Panc1 (cell line): ENCODE data around the gene ITGA2. TPM values are rescaled to one million over a fixed set of nuclear protein-coding genes. Genes with fewer than 3 reads are reported as not detected.

Experiments used
- ATAC-seq: fragments of 200-7000 bp; cut with Tn5 transposase; 2 replicates; pipeline ENCODE4 v1.9.1; 2020; ENCODE audit warnings: mild to moderate bottlenecking, moderate library complexity
- BruUV-seq: library from RNA; stranded (reverse); fragments of 400-500 nt; replicated peaks from 2 replicates; lab custom pipeline; 2021; lab: Mats Ljungman, UMichigan
- CTCF ChIA-PET: fragments of 300-600 bp; sonication (Branson Sonifier 250); formaldehyde crosslinking; loops from one replicate; lab custom pipeline; 2022; ENCODE audit warnings: antibody characterized with exemption; lab: Charles Lee
- POLR2A ChIA-PET: fragments of 300-600 bp; sonication (Branson Sonifier 250); formaldehyde crosslinking; loops from one replicate; lab custom pipeline; 2022; ENCODE audit warnings: antibody characterized with exemption; lab: Charles Lee
- DNase-seq: peaks from one replicate; pipeline ENCODE4 v3.0.0-alpha.2; 2010; ENCODE audit warnings: low read depth, low spot score
- H3K27ac ChIP-seq: 2 replicates; pipeline ENCODE4 v1.5.1; 2011; ENCODE audit warnings: mild to moderate bottlenecking, low read length, inconsistent platforms
- H3K27me3 ChIP-seq: fragments of 200-500 bp; sonication (Bioruptor generic); 2 replicates; pipeline ENCODE4 v1.6.0; 2014; ENCODE audit warnings: low read length, inconsistent platforms; ENCODE audit not compliant: control insufficient read depth, insufficient read depth
- H3K36me3 ChIP-seq: fragments of 200-500 bp; sonication (Bioruptor generic); 2 replicates; pipeline ENCODE4 v1.5.1; 2014; ENCODE audit warnings: inconsistent platforms, mild to moderate bottlenecking, low read length, moderate library complexity; ENCODE audit not compliant: control insufficient read depth, insufficient read depth
- H3K4me1 ChIP-seq: 2 replicates; pipeline ENCODE4 v1.5.1; 2011; ENCODE audit warnings: inconsistent platforms, mild to moderate bottlenecking, low read length, moderate library complexity; ENCODE audit not compliant: control insufficient read depth, insufficient read depth
- H3K4me3 ChIP-seq, 2 experiments: 2 replicates each; pipeline ENCODE4 v1.5.1; 2011 to 2012; ENCODE audit warnings: low read depth in 2 of 2, low read length in 2 of 2, mild to moderate bottlenecking in 2 of 2, inconsistent platforms in 1 of 2, moderate library complexity in 1 of 2
- H3K9me3 ChIP-seq: fragments of 200-500 bp; sonication (Bioruptor generic); 2 replicates; pipeline ENCODE4 v1.5.1; 2014; ENCODE audit warnings: low read depth, mild to moderate bottlenecking, inconsistent platforms, low read length, moderate library complexity; ENCODE audit not compliant: control insufficient read depth, insufficient read depth
- POLR2AphosphoS5 ChIP-seq: IDR thresholded peaks from 2 replicates; pipeline ENCODE4 v1.6.1; 2012; ENCODE audit warnings: mild to moderate bottlenecking, low read depth, low read length, moderate library complexity
- SIN3A ChIP-seq: IDR thresholded peaks from 2 replicates; pipeline ENCODE4 v1.6.1; 2012; ENCODE audit warnings: low read depth, mild to moderate bottlenecking, low read length, moderate library complexity, borderline replicate concordance; ENCODE audit not compliant: insufficient read depth
- TCF7L2 ChIP-seq: IDR thresholded peaks from 2 replicates; pipeline ENCODE4 v1.6.1; 2011; ENCODE audit warnings: mild to moderate bottlenecking, low read depth, low read length, inconsistent platforms
- in situ Hi-C: cut with HindIII; loops from 2 replicates; pipeline ENCODE4 v1.10.0; 2016; ENCODE audit warnings: low sequenced_read_pairs, low pct_unique_long_range_greater_than_20kb
- intact Hi-C: fragments of 100-400 bp; cut with micrococcal nuclease; formaldehyde crosslinking; loops from one replicate; pipeline ENCODE4 v1.10.0; 2022; ENCODE audit not compliant: unreplicated experiment
- total RNA-seq: library from RNA; stranded (reverse); gene quantifications from one replicate; pipeline ENCODE4 v1.2.1, GENCODE V29; 2021; ENCODE audit not compliant: unreplicated experiment
- TF ChIP-seq, protein P1 (sequence below): fragments of 450-650 bp; IDR thresholded peaks from 2 replicates; pipeline ENCODE4 v1.5.1; 2017; ENCODE audit warnings: mild to moderate bottlenecking
- TF ChIP-seq, protein P2 (sequence below), 2 experiments: IDR thresholded peaks; 2 replicates each; pipeline ENCODE4 v1.6.1; 2011 to 2012; ENCODE audit warnings: low read depth in 2 of 2, control low read depth in 1 of 2, low read length in 1 of 2, mild to moderate bottlenecking in 1 of 2, moderate library complexity in 1 of 2; ENCODE audit not compliant: insufficient read depth in 1 of 2

The ITGA2 gene
- total RNA-seq, 1 experiment from 2014 or later: 41.8 TPM

DNA sequence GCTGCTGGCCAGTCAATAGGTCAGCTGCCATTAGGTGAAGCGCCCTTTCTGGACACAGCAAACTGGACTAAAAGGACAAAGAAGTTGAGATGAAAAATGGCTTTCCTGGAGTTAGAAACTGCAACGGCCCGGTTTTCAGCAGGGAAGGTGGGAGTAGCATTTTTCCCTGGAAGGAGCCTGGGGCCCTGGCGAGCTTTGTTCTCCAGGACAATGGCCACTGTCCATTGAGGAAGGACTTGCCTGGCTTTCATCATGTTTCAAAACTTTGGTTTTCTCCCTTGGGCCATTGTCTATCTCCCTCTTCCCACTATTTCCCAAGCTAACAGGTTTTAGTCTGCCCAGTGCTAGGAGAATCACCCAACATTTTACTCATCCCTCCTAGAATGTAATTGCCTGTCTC lies 64.2 kb downstream of the ITGA2 start:
- intact Hi-C loops: no loop called here
- ATAC-seq: no peak
- in situ Hi-C loops: no loop called here
- Histone ChIP-seq H3K4me3 (no peak overlapping the region), H3K4me1 (no peaks in the 10 kb centered on the region), H3K27ac (no peak overlapping the region), H3K36me3 (peaks cover 15% of the 10 kb centered on the region), H3K9me3 (no peaks in the 10 kb centered on the region), H3K27me3 (no peaks in the 10 kb centered on the region)
- no peak for DNase-seq
- no peak for TF ChIP-seq POLR2AphosphoS5
- TF ChIP-seq, protein P1, sequence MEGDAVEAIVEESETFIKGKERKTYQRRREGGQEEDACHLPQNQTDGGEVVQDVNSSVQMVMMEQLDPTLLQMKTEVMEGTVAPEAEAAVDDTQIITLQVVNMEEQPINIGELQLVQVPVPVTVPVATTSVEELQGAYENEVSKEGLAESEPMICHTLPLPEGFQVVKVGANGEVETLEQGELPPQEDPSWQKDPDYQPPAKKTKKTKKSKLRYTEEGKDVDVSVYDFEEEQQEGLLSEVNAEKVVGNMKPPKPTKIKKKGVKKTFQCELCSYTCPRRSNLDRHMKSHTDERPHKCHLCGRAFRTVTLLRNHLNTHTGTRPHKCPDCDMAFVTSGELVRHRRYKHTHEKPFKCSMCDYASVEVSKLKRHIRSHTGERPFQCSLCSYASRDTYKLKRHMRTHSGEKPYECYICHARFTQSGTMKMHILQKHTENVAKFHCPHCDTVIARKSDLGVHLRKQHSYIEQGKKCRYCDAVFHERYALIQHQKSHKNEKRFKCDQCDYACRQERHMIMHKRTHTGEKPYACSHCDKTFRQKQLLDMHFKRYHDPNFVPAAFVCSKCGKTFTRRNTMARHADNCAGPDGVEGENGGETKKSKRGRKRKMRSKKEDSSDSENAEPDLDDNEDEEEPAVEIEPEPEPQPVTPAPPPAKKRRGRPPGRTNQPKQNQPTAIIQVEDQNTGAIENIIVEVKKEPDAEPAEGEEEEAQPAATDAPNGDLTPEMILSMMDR: no peak
- TF ChIP-seq TCF7L2: no peak
- TF ChIP-seq, protein P2, sequence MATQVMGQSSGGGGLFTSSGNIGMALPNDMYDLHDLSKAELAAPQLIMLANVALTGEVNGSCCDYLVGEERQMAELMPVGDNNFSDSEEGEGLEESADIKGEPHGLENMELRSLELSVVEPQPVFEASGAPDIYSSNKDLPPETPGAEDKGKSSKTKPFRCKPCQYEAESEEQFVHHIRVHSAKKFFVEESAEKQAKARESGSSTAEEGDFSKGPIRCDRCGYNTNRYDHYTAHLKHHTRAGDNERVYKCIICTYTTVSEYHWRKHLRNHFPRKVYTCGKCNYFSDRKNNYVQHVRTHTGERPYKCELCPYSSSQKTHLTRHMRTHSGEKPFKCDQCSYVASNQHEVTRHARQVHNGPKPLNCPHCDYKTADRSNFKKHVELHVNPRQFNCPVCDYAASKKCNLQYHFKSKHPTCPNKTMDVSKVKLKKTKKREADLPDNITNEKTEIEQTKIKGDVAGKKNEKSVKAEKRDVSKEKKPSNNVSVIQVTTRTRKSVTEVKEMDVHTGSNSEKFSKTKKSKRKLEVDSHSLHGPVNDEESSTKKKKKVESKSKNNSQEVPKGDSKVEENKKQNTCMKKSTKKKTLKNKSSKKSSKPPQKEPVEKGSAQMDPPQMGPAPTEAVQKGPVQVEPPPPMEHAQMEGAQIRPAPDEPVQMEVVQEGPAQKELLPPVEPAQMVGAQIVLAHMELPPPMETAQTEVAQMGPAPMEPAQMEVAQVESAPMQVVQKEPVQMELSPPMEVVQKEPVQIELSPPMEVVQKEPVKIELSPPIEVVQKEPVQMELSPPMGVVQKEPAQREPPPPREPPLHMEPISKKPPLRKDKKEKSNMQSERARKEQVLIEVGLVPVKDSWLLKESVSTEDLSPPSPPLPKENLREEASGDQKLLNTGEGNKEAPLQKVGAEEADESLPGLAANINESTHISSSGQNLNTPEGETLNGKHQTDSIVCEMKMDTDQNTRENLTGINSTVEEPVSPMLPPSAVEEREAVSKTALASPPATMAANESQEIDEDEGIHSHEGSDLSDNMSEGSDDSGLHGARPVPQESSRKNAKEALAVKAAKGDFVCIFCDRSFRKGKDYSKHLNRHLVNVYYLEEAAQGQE (IDR thresholded peaks at IDR 0.05; ENCODE audit: insufficient read depth in 1 of 2, low read depth in 2 of 2, low read length in 1 of 2): no peak
- TF ChIP-seq SIN3A: no peak
- ChIA-PET POLR2A (no interaction called here), CTCF (no interaction called here)
- no TSS peak for BruUV-seq

DNA sequence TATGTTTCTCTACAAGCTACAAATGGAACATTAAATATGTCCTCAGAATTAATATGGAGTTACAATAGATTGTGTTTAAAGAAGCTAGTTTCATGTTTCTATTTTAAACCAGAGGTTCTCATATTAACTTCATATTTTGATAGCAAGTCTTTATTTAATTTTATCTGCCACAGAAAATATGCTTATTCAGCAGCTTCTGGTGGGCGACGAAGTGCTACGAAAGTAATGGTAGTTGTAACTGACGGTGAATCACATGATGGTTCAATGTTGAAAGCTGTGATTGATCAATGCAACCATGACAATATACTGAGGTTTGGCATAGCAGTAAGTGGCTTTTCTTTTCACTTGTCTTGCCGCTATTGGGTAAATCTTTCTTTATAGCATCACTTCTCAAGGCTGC lies 66.2 kb downstream of the ITGA2 start:
- no peaks in the 10 kb centered on the region for H3K27me3 ChIP-seq
- ChIA-PET POLR2A (interaction anchor here (0.7 kb wide), 1 partner anchor 13 kb away, joined by 3 read pairs; no protein-coding TSS in a partner anchor), CTCF (no interaction called here)
- no peak overlapping the region for H3K4me3 ChIP-seq
- no peaks in the 10 kb centered on the region for H3K4me1 ChIP-seq
- H3K27ac ChIP-seq: no peak overlapping the region
- ATAC-seq (no peak), DNase-seq (no peak)
- TF ChIP-seq TCF7L2 (no peak), SIN3A (no peak), POLR2AphosphoS5 (no peak)
- TF ChIP-seq, protein P1: no peak
- TF ChIP-seq, protein P2 (IDR thresholded peaks at IDR 0.05; ENCODE audit: insufficient read depth in 1 of 2, low read depth in 2 of 2, low read length in 1 of 2): no peak
- H3K9me3 ChIP-seq: no peaks in the 10 kb centered on the region
- intact Hi-C loops: no loop called here
- in situ Hi-C loops: no loop called here
- H3K36me3 ChIP-seq: peaks cover 11% of the 10 kb centered on the region; the same call in 1 of the 2 replicates
- no TSS peak for BruUV-seq
